Neural cell (in vitro differentiated cells): Measurements from ENCODE around the gene ST8SIA4. TPM values are rescaled to one million over a fixed set of nuclear protein-coding genes. Genes with fewer than 3 reads are reported as not detected.

Source experiments
- H2AFZ ChIP-seq: fragments of 200-600, 300-800 bp; sonication (generic), shearing (Covaris generic); 2 replicates; pipeline ENCODE4 v1.6.0; 2014; ENCODE audit warnings: low read depth, mild to moderate bottlenecking, antibody characterized with exemption, low read length, moderate library complexity
- H3F3A ChIP-seq: fragments of 200-600 bp; shearing (Covaris generic); 2 replicates; pipeline ENCODE4 v1.6.1; 2016; ENCODE audit warnings: mild to moderate bottlenecking, moderate library complexity, mixed read lengths, antibody characterized with exemption, low read length; ENCODE audit not compliant: insufficient read depth, poor library complexity, severe bottlenecking
- H3K27ac ChIP-seq: fragments of 200-600, 300-800 bp; sonication (generic), shearing (Covaris generic); 2 replicates; pipeline ENCODE4 v1.5.1; 2014; ENCODE audit warnings: mild to moderate bottlenecking, low read length, moderate library complexity
- H3K27me3 ChIP-seq: fragments of 300-800, 200-600 bp; sonication (generic), shearing (Covaris generic); 2 replicates; pipeline ENCODE4 v1.6.0; 2014; ENCODE audit warnings: mild to moderate bottlenecking, low read depth, low read length, moderate library complexity; ENCODE audit not compliant: insufficient read depth
- H3K36me3 ChIP-seq: fragments of 300-800, 200-600 bp; sonication (generic), shearing (Covaris generic); 2 replicates; pipeline ENCODE4 v1.5.1; 2014; ENCODE audit warnings: mild to moderate bottlenecking, antibody characterized with exemption, low read length, moderate library complexity; ENCODE audit not compliant: insufficient read depth
- H3K4me2 ChIP-seq: fragments of 300-800, 200-600 bp; sonication (generic), shearing (Covaris generic); 2 replicates; pipeline ENCODE4 v1.6.0; 2014; ENCODE audit warnings: mild to moderate bottlenecking, low read length
- H3K4me3 ChIP-seq: fragments of 300-800, 200-600 bp; sonication (generic), shearing (Covaris generic); 2 replicates; pipeline ENCODE4 v1.5.1; 2014; ENCODE audit warnings: mild to moderate bottlenecking, low read length, moderate library complexity
- H3K79me2 ChIP-seq: fragments of 200-600 bp; shearing (Covaris generic); replicated peaks from 2 replicates; pipeline ENCODE4 v1.6.0; 2014; ENCODE audit warnings: mild to moderate bottlenecking, low read length, moderate library complexity; ENCODE audit not compliant: insufficient read depth
- H3K9ac ChIP-seq: fragments of 300-800, 200-600 bp; sonication (generic), shearing (Covaris generic); 2 replicates; pipeline ENCODE4 v1.6.1; 2016; ENCODE audit warnings: mild to moderate bottlenecking, low read length, mixed read lengths
- H3K9me2 ChIP-seq: fragments of 200-600 bp; shearing (Covaris generic); 2 replicates; pipeline ENCODE4 v1.6.1; 2016; ENCODE audit warnings: mild to moderate bottlenecking, low read length, mixed read lengths; ENCODE audit not compliant: insufficient read depth
- H3K9me3 ChIP-seq: fragments of 200-600, 300-800 bp; sonication (generic), shearing (Covaris generic); 2 replicates; pipeline ENCODE4 v1.6.1; 2016; ENCODE audit warnings: mild to moderate bottlenecking, mixed run types, low read length, moderate library complexity, mixed read lengths
- H4K20me1 ChIP-seq: fragments of 200-600 bp; shearing (Covaris generic); 2 replicates; pipeline ENCODE4 v1.6.1; 2016; ENCODE audit warnings: mild to moderate bottlenecking, mixed run types; ENCODE audit not compliant: insufficient read depth
- CTCF ChIP-seq: fragments of 450-650 bp; IDR thresholded peaks from 2 replicates; pipeline ENCODE4 v1.5.1; 2014; ENCODE audit warnings: antibody characterized with exemption, mild to moderate bottlenecking, moderate library complexity; ENCODE audit not compliant: poor library complexity, severe bottlenecking
- EP300 ChIP-seq: fragments of 450-650 bp; conservative IDR thresholded peaks from 2 replicates; pipeline ENCODE4 v1.6.1; 2014; ENCODE audit warnings: antibody characterized with exemption, mild to moderate bottlenecking, moderate library complexity; ENCODE audit not compliant: poor library complexity, severe bottlenecking
- EZH2 ChIP-seq: fragments of 200-600, 300-800 bp; shearing (Covaris generic), sonication (generic); IDR thresholded peaks from 2 replicates; pipeline ENCODE4 v1.6.1; 2014; ENCODE audit warnings: antibody characterized with exemption, low read length, borderline replicate concordance, mild to moderate bottlenecking; ENCODE audit not compliant: insufficient read depth, poor library complexity, severe bottlenecking
- MXI1 ChIP-seq: fragments of 450-650 bp; conservative IDR thresholded peaks from 2 replicates; pipeline ENCODE4 v1.6.1; 2014; ENCODE audit warnings: antibody characterized with exemption, mild to moderate bottlenecking; ENCODE audit not compliant: poor library complexity, severe bottlenecking
- POLR2AphosphoS5 ChIP-seq: IDR thresholded peaks from 2 replicates; pipeline ENCODE4 v1.6.1; 2012
- RAD21 ChIP-seq: fragments of 450-650 bp; conservative IDR thresholded peaks from 2 replicates; pipeline ENCODE4 v1.6.1; 2014; ENCODE audit warnings: antibody characterized with exemption, mild to moderate bottlenecking, moderate library complexity
- REST ChIP-seq: IDR thresholded peaks from 2 replicates; pipeline ENCODE4 v1.6.1; 2012; ENCODE audit warnings: borderline replicate concordance
- SMC3 ChIP-seq: fragments of 450-650 bp; conservative IDR thresholded peaks from 2 replicates; pipeline ENCODE4 v1.6.1; 2014; ENCODE audit warnings: antibody characterized with exemption, mild to moderate bottlenecking, moderate library complexity; ENCODE audit not compliant: poor library complexity
- TAF1 ChIP-seq: IDR thresholded peaks from 2 replicates; pipeline ENCODE4 v1.6.1; 2012; ENCODE audit warnings: low read depth
- polyA plus RNA-seq: library from polyadenylated mRNA; depleted of rRNA; stranded (reverse); fragments of >200 nt; gene quantifications from 2 replicates; pipeline ENCODE4 v1.2.3, GENCODE V29; 2014

Gene ST8SIA4
- polyA plus RNA-seq, 1 donor from 2014 or later = 15.6 TPM

- TF ChIP-seq EZH2 (no peak), MXI1 (no peak), RAD21 (no peak), CTCF (no peak), EP300 (no peak), REST (no peak), POLR2AphosphoS5 (no peak), SMC3 (no peak), TAF1 (no peak)
- no peaks in the 10 kb centered on the region for H3K9me3 ChIP-seq
- H3K4me3 ChIP-seq = peak overlapping the region; percentile 85
- peak overlapping the region; percentile 47 for H3K27ac ChIP-seq
- H3K9ac ChIP-seq = peak overlapping the region; percentile 47
- no peaks in the 10 kb centered on the region for H3K27me3 ChIP-seq
- no peak overlapping the region for H2AFZ ChIP-seq
- H3K4me2 ChIP-seq = peak overlapping the region; percentile 69
- no peaks in the 10 kb centered on the region for H3F3A ChIP-seq
- peaks cover 54% of the 10 kb centered on the region for H3K79me2 ChIP-seq
- no peaks in the 10 kb centered on the region for H4K20me1 ChIP-seq
- H3K9me2 ChIP-seq = no peaks in the 10 kb centered on the region
- H3K36me3 ChIP-seq = no peaks in the 10 kb centered on the region
Measured at GRCh38 chr5:100899675-100900074, 3.4 kb downstream of the ST8SIA4 start.

DNA sequence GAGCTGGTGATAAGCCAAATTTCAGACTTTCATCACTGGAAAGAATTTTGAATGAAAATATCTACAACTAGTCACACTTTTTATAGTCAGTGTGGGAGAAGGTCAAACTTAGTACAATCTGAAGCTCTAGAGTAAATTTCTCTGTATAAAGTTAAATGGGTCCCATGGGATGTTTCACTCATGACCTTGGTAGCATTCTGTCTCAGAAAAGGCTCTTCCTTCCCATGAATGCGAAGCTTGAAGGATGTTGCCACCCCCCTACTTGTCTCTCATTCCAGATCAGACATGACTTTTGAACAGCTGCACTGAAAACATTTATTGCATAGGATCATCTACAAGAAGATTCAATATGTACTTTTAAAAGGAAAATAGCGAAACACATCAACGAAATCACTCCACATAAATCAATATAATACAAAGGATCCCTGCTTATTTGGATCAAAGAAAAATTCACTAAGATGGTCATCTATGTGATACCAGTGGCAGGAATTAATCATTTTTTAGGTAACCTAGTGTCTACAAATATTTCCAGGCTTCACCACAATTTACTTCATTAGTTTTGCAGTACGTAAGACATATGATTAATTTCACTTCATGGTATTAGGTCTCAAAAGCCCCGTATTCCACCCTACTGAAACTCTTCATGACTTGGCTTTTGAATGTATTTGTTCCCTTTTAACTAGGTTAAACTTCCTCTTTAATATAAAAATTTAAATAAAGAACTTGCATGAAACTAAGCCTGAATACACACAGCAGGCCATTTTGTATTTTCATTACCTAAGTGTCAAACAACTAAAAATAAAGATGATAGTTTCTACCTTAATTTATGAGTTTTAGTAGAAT lies 4.4 kb downstream of the ST8SIA4 start:
- H4K20me1 ChIP-seq = no peaks in the 10 kb centered on the region
- H3K4me3 ChIP-seq = peak overlapping the region; percentile 85
- TF ChIP-seq CTCF (no peak), EZH2 (no peak), POLR2AphosphoS5 (no peak), TAF1 (no peak)
- H3K79me2 ChIP-seq = peaks cover 54% of the 10 kb centered on the region
- H3K9me2 ChIP-seq = no peaks in the 10 kb centered on the region
- H3F3A ChIP-seq = no peaks in the 10 kb centered on the region
- no peak overlapping the region for H2AFZ ChIP-seq
- no peaks in the 10 kb centered on the region for H3K27me3 ChIP-seq
- no peaks in the 10 kb centered on the region for H3K36me3 ChIP-seq
- H3K27ac ChIP-seq = no peak overlapping the region
- H3K9me3 ChIP-seq = no peaks in the 10 kb centered on the region
- no peak overlapping the region for H3K9ac ChIP-seq
- no peak overlapping the region for H3K4me2 ChIP-seq
